HepG2 (cell line): ENCODE measurements around the gene MRPL28. TPM values are rescaled to one million over a fixed set of nuclear protein-coding genes. Genes with fewer than 3 reads are reported as not detected.

Experiments used
- HES4 ChIP-seq: sonication (generic); formaldehyde crosslinking; IDR thresholded peaks from 2 replicates; pipeline ENCODE4 v1.9.0; 2021; ENCODE audit warnings: mild to moderate bottlenecking, missing genetic modification reagents, borderline replicate concordance
- KDM3A ChIP-seq: IDR thresholded peaks from 2 replicates; pipeline ENCODE4 v1.6.1; 2018; ENCODE audit warnings: low read depth, missing compliant biosample characterization
- MXD4 ChIP-seq: IDR thresholded peaks from 2 replicates; pipeline ENCODE4 v1.6.1; 2016; ENCODE audit warnings: mild to moderate bottlenecking, missing biosample characterization, missing genetic modification reagents
- NFIB ChIP-seq: sonication (generic); formaldehyde crosslinking; IDR thresholded peaks from 2 replicates; pipeline ENCODE4 v1.9.0; 2021; ENCODE audit warnings: missing genetic modification reagents, mild to moderate bottlenecking, borderline replicate concordance
- NR2F1 ChIP-seq, 2 experiments: fragments of 450-650 bp in 1 of 2; formaldehyde crosslinking in 1 of 2; IDR thresholded peaks; 2 replicates each; pipeline versions ENCODE4 v1.5.0 to v1.6.1; 2016 to 2020; ENCODE audit warnings: mild to moderate bottlenecking in 1 of 2, missing compliant biosample characterization in 1 of 2, missing genetic modification reagents in 1 of 2, moderate library complexity in 1 of 2
- RORA ChIP-seq: sonication (generic); formaldehyde crosslinking; IDR thresholded peaks from 2 replicates; pipeline ENCODE4 v1.5.0; 2020; ENCODE audit warnings: mild to moderate bottlenecking, missing genetic modification reagents, moderate library complexity
- ZNF251 ChIP-seq: sonication (generic); formaldehyde crosslinking; IDR thresholded peaks from 2 replicates; pipeline ENCODE4 v1.9.0; 2021; ENCODE audit warnings: mild to moderate bottlenecking, missing genetic modification reagents
- polyA plus RNA-seq, 8 experiments: library from polyadenylated mRNA; depleted of rRNA in 3 of 8; stranded (reverse) in 7 of 8; unstranded in 1 of 8; fragments of >200 nt; fragmentation: Illumina TruSeq in 4 of 8; extraction: Trizol in 4 of 8; gene quantifications; 2 replicates each; pipeline versions ENCODE4 v1.2.1 to v1.2.3, GENCODE V29; 2011 to 2016; ENCODE audit warnings: low read depth in 4 of 8, missing spikeins in 1 of 8, mixed read lengths in 1 of 8; ENCODE audit not compliant: insufficient read depth in 1 of 8
- total RNA-seq, 5 experiments: library from RNA; depleted of rRNA; stranded (reverse); fragments of >200 nt; fragmentation: Illumina TruSeq; extraction: Trizol; gene quantifications; 2 replicates each; pipeline ENCODE4 v1.2.3, GENCODE V29; 2016; ENCODE audit warnings: low read depth in 1 of 5
- TF ChIP-seq, protein P1 (sequence below): sonication (generic); formaldehyde crosslinking; conservative IDR thresholded peaks from 2 replicates; pipeline ENCODE4 v1.4.0; 2020; ENCODE audit warnings: mild to moderate bottlenecking, missing genetic modification reagents, moderate library complexity
- TF ChIP-seq, protein P2 (sequence below): sonication (generic); formaldehyde crosslinking; IDR thresholded peaks from 2 replicates; pipeline ENCODE4 v1.4.0; 2020; ENCODE audit warnings: missing genetic modification reagents
- TF ChIP-seq, protein P3 (sequence below): sonication (generic); formaldehyde crosslinking; IDR thresholded peaks from 2 replicates; pipeline ENCODE4 v1.4.0; 2020; ENCODE audit warnings: missing genetic modification reagents, mild to moderate bottlenecking, borderline replicate concordance
- TF ChIP-seq, protein P4 (sequence below): sonication (generic); formaldehyde crosslinking; IDR thresholded peaks from 2 replicates; pipeline ENCODE4 v1.5.0; 2020; ENCODE audit warnings: mild to moderate bottlenecking, missing genetic modification reagents
- TF ChIP-seq, protein P5 (sequence below): sonication (generic); formaldehyde crosslinking; IDR thresholded peaks from 2 replicates; pipeline ENCODE4 v1.4.0; 2020; ENCODE audit warnings: missing genetic modification reagents

MRPL28 gene
- total and polyA plus RNA-seq, 2 of the 13 experiments (the other 11 are each of a cell fraction or from before 2014, with no cell fraction given) = 114 to 135 TPM

DNA sequence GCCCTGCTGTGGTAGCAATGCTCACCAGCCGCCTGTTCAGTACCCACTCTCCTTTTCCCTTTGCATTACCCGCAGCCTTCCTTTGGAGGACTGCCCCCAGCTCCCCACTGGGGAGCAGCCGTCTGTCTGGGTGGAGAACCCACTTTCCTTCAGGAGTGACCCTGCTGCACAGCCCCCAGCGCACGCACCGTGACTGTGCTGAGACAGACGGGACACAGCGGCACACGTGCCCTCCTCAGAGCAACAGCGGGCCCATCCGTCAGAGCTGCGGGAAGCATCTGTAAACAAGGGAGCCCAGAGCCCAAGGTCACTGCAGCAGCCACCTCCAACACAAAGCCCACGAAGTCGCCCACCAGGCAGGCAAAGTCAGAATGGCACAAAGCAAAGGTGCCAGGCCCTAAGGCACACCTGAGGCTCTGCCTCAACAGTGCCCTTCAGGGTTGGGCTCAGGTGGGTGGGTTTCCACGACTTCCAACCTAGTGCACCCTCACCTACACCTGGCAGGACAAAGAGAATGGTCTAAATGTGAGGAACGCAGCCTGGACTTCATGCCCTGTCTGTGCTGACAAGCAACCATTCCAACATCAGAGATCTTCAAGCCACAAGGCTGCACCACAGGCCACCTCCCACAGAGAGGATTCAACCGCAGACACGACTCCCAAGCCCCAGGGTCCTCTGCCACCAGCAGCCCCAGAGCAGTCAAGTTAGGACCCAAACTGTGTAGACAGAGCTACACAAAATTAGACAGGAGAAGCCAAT lies 27.7 kb downstream of the MRPL28 start (continued):
- TF ChIP-seq, protein P1, sequence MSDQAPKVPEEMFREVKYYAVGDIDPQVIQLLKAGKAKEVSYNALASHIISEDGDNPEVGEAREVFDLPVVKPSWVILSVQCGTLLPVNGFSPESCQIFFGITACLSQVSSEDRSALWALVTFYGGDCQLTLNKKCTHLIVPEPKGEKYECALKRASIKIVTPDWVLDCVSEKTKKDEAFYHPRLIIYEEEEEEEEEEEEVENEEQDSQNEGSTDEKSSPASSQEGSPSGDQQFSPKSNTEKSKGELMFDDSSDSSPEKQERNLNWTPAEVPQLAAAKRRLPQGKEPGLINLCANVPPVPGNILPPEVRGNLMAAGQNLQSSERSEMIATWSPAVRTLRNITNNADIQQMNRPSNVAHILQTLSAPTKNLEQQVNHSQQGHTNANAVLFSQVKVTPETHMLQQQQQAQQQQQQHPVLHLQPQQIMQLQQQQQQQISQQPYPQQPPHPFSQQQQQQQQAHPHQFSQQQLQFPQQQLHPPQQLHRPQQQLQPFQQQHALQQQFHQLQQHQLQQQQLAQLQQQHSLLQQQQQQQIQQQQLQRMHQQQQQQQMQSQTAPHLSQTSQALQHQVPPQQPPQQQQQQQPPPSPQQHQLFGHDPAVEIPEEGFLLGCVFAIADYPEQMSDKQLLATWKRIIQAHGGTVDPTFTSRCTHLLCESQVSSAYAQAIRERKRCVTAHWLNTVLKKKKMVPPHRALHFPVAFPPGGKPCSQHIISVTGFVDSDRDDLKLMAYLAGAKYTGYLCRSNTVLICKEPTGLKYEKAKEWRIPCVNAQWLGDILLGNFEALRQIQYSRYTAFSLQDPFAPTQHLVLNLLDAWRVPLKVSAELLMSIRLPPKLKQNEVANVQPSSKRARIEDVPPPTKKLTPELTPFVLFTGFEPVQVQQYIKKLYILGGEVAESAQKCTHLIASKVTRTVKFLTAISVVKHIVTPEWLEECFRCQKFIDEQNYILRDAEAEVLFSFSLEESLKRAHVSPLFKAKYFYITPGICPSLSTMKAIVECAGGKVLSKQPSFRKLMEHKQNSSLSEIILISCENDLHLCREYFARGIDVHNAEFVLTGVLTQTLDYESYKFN = peak; percentile 76
- TF ChIP-seq KDM3A (CRISPR knock-in tag) (peak; percentile 77; the same call in 1 of the 2 replicates), HES4 (CRISPR knock-in tag) (no peak; the same call in 1 of the 2 replicates), RORA (no peak), NR2F1 (CRISPR knock-in tag; IDR thresholded peaks at IDR 0.05) (no peak), MXD4 (CRISPR knock-in tag) (peak; percentile 79; the same call in 1 of the 2 replicates), NFIB (no peak), ZNF251 (CRISPR knock-in tag) (no peak)
- TF ChIP-seq, protein P2, sequence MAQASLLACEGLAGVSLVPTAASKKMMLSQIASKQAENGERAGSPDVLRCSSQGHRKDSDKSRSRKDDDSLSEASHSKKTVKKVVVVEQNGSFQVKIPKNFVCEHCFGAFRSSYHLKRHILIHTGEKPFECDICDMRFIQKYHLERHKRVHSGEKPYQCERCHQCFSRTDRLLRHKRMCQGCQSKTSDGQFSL (CRISPR knock-in tag) = no peak
- TF ChIP-seq, protein P3, sequence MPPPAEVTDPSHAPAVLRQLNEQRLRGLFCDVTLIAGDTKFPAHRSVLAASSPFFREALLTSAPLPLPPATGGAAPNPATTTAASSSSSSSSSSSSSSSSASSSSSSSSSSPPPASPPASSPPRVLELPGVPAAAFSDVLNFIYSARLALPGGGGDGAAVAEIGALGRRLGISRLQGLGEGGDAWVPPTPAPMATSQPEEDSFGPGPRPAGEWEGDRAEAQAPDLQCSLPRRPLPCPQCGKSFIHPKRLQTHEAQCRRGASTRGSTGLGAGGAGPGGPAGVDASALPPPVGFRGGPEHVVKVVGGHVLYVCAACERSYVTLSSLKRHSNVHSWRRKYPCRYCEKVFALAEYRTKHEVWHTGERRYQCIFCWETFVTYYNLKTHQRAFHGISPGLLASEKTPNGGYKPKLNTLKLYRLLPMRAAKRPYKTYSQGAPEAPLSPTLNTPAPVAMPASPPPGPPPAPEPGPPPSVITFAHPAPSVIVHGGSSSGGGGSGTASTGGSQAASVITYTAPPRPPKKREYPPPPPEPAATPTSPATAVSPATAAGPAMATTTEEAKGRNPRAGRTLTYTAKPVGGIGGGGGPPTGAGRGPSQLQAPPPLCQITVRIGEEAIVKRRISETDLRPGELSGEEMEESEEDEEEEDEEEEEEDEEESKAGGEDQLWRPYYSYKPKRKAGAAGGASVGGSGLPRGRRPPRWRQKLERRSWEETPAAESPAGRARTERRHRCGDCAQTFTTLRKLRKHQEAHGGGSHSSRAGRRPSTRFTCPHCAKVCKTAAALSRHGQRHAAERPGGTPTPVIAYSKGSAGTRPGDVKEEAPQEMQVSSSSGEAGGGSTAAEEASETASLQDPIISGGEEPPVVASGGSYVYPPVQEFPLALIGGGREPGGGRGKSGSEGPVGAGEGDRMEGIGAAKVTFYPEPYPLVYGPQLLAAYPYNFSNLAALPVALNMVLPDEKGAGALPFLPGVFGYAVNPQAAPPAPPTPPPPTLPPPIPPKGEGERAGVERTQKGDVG (CRISPR knock-in tag) = peak; percentile 98
- TF ChIP-seq, protein P4, sequence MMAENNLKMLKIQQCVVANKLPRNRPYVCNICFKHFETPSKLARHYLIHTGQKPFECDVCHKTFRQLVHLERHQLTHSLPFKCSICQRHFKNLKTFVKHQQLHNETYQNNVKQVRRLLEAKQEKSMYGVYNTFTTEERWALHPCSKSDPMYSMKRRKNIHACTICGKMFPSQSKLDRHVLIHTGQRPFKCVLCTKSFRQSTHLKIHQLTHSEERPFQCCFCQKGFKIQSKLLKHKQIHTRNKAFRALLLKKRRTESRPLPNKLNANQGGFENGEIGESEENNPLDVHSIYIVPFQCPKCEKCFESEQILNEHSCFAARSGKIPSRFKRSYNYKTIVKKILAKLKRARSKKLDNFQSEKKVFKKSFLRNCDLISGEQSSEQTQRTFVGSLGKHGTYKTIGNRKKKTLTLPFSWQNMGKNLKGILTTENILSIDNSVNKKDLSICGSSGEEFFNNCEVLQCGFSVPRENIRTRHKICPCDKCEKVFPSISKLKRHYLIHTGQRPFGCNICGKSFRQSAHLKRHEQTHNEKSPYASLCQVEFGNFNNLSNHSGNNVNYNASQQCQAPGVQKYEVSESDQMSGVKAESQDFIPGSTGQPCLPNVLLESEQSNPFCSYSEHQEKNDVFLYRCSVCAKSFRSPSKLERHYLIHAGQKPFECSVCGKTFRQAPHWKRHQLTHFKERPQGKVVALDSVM = no peak
- TF ChIP-seq, protein P5, sequence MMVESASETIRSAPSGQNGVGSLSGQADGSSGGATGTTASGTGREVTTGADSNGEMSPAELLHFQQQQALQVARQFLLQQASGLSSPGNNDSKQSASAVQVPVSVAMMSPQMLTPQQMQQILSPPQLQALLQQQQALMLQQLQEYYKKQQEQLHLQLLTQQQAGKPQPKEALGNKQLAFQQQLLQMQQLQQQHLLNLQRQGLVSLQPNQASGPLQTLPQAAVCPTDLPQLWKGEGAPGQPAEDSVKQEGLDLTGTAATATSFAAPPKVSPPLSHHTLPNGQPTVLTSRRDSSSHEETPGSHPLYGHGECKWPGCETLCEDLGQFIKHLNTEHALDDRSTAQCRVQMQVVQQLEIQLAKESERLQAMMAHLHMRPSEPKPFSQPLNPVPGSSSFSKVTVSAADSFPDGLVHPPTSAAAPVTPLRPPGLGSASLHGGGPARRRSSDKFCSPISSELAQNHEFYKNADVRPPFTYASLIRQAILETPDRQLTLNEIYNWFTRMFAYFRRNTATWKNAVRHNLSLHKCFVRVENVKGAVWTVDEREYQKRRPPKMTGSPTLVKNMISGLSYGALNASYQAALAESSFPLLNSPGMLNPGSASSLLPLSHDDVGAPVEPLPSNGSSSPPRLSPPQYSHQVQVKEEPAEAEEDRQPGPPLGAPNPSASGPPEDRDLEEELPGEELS (CRISPR knock-in tag) = peak; percentile 89
